K562 (cell line): ENCODE results near the gene ZNF747. TPM values are rescaled to one million over a fixed set of nuclear protein-coding genes. Genes with fewer than 3 reads are reported as not detected.

ENCODE experiments used
- ATAC-seq: fragments of 200-7000 bp; cut with Tn5 transposase; 3 replicates; pipeline ENCODE4 v1.9.1; 2020; ENCODE audit warnings: moderate library complexity
- BruUV-seq: library from RNA; stranded (reverse); fragments of 400-500 nt; replicated peaks from 2 replicates; lab custom pipeline; 2021; lab: Mats Ljungman, UMichigan
- CTCF ChIA-PET: fragments of 300-600 bp; formaldehyde crosslinking; extraction: SDS; loops from one replicate; lab custom pipeline; 2021; ENCODE audit warnings: low intra/inter-chr PET ratio; lab: Yijun Ruan, JAX
- POLR2A ChIA-PET: fragments of 300-600, 350-650 bp; sonication (Branson Sonifier 250); formaldehyde crosslinking; extraction: SDS; loops from one replicate; lab custom pipeline; 2021; ENCODE audit warnings: antibody characterized with exemption, inconsistent platforms; lab: Yijun Ruan, JAX
- DNase-seq, 4 experiments: peaks; one replicate each; pipeline versions ENCODE4 v3.0.0 to v3.0.0-alpha.2; 2011 to 2018; ENCODE audit warnings: low spot score in 3 of 4, mixed read lengths in 3 of 4; ENCODE audit errors: extremely low read depth in 1 of 4
- FAIRE-seq: peaks from 2 replicates; lab custom pipeline; 2011; peaks lifted over from hg19 to GRCh38; lab: Jason Lieb, UNC
- H2AFZ ChIP-seq: 2 replicates; pipeline ENCODE4 v1.6.0; 2011; ENCODE audit warnings: low read depth, low read length, control low read depth, inconsistent platforms
- H3K27ac ChIP-seq: fragments of 200-600 bp; 3 replicates; pipeline ENCODE4 v1.8.0; 2011; ENCODE audit warnings: low read depth, mild to moderate bottlenecking, control low read depth, inconsistent platforms, low read length, moderate library complexity, mixed read lengths; ENCODE audit errors: extremely low read depth
- H3K27me3 ChIP-seq, 2 experiments: fragments of 300-600 bp in 1 of 2; 2 replicates in 1 of 2; 3 replicates in 1 of 2; pipeline versions ENCODE4 v1.6.0 to v1.8.0; 2011; ENCODE audit warnings: inconsistent platforms in 2 of 2, low read length in 2 of 2, mild to moderate bottlenecking in 1 of 2, mixed read lengths in 1 of 2, moderate library complexity in 1 of 2; ENCODE audit not compliant: control insufficient read depth in 2 of 2, insufficient read depth in 2 of 2
- H3K36me3 ChIP-seq: fragments of 300-600 bp; 3 replicates; pipeline ENCODE4 v1.8.0; 2011; ENCODE audit warnings: mild to moderate bottlenecking, low read length, inconsistent platforms; ENCODE audit not compliant: control insufficient read depth, insufficient read depth
- H3K4me1 ChIP-seq, 2 experiments: fragments of 200-600 bp in 1 of 2; replicated peaks in 1 of 2; 2 replicates in 1 of 2; 3 replicates in 1 of 2; pipeline versions ENCODE4 v1.5.1 to v1.8.0; 2011; ENCODE audit warnings: inconsistent platforms in 2 of 2, low read length in 2 of 2, mild to moderate bottlenecking in 1 of 2, mixed read lengths in 1 of 2, moderate library complexity in 1 of 2; ENCODE audit not compliant: control insufficient read depth in 2 of 2, insufficient read depth in 2 of 2
- H3K4me2 ChIP-seq: 2 replicates; pipeline ENCODE4 v1.6.1; 2011; ENCODE audit warnings: low read length, control low read depth, inconsistent platforms, mixed read lengths; ENCODE audit not compliant: insufficient read depth
- H3K4me3 ChIP-seq: fragments of 200-600 bp; sonication (generic), shearing (Covaris generic); 2 replicates; pipeline ENCODE4 v1.5.1; 2016; ENCODE audit warnings: control low read depth, inconsistent platforms
- H3K79me2 ChIP-seq: fragments of 200-600 bp; 3 replicates; pipeline ENCODE4 v1.8.0; 2011; ENCODE audit warnings: low read length, inconsistent platforms; ENCODE audit not compliant: control insufficient read depth, insufficient read depth
- H3K9ac ChIP-seq, 2 experiments: 2 replicates each; pipeline versions ENCODE4 v1.6.0 to v1.6.1; 2011; ENCODE audit warnings: low read depth in 2 of 2, low read length in 2 of 2, control low read depth in 1 of 2, inconsistent platforms in 1 of 2, mild to moderate bottlenecking in 1 of 2, mixed read lengths in 1 of 2; ENCODE audit not compliant: insufficient read depth in 1 of 2
- H3K9me1 ChIP-seq: one replicate; pipeline ENCODE4 v1.6.0; 2011; ENCODE audit warnings: inconsistent platforms, mild to moderate bottlenecking, low read length, moderate library complexity; ENCODE audit not compliant: control insufficient read depth, insufficient read depth
- H3K9me3 ChIP-seq: replicated peaks from 2 replicates; pipeline ENCODE4 v1.5.1; 2011; ENCODE audit warnings: low read depth, low read length, inconsistent platforms; ENCODE audit not compliant: control insufficient read depth, insufficient read depth
- H4K20me1 ChIP-seq: replicated peaks from 2 replicates; pipeline ENCODE4 v1.6.1; 2011; ENCODE audit warnings: low read length, inconsistent platforms, mixed read lengths; ENCODE audit not compliant: control insufficient read depth, insufficient read depth
- CBFA2T2 ChIP-seq: fragments of 450-650 bp; conservative IDR thresholded peaks from 2 replicates; pipeline ENCODE4 v1.6.1; 2017; ENCODE audit warnings: mild to moderate bottlenecking
- CBX1 ChIP-seq: sonication (generic); IDR thresholded peaks from 2 replicates; pipeline ENCODE4 v1.6.1; 2016; ENCODE audit warnings: antibody characterized with exemption, low read depth, mild to moderate bottlenecking
- CCNT2 ChIP-seq: IDR thresholded peaks from 2 replicates; pipeline ENCODE4 v1.6.1; 2011; ENCODE audit warnings: borderline replicate concordance, low read depth, mild to moderate bottlenecking, moderate library complexity, mixed read lengths, low read length; ENCODE audit not compliant: insufficient read length; ENCODE audit errors: extremely low read depth
- POLR3A ChIP-seq: IDR thresholded peaks from 2 replicates; pipeline ENCODE4 v1.6.1; 2011; ENCODE audit warnings: borderline replicate concordance, mild to moderate bottlenecking, moderate library complexity; ENCODE audit not compliant: insufficient read length, insufficient read depth; ENCODE audit errors: extremely low read depth
- PURB ChIP-seq: sonication (generic); formaldehyde crosslinking; IDR thresholded peaks from 2 replicates; pipeline ENCODE4 v1.9.0; 2021; ENCODE audit warnings: low read depth, mild to moderate bottlenecking, missing genetic modification reagents
- STAG1 ChIP-seq: sonication (generic); formaldehyde crosslinking; IDR thresholded peaks from 2 replicates; pipeline ENCODE4 v1.5.0; 2020; ENCODE audit warnings: missing genetic modification reagents, borderline replicate concordance
- TRIM24 ChIP-seq, 2 experiments: fragments of 450-650 bp; IDR thresholded peaks; 2 replicates each; pipeline ENCODE4 v1.6.1; 2016
- ZNF253 ChIP-seq: fragments of 250-450 bp; sonication (Bioruptor Pico); conservative IDR thresholded peaks from 2 replicates; pipeline ENCODE4 v1.6.1; 2021; ENCODE audit warnings: mild to moderate bottlenecking
- ZNF316 ChIP-seq: fragments of 450-650 bp; IDR thresholded peaks from 2 replicates; pipeline ENCODE4 v1.6.1; 2016
- ZNF644 ChIP-seq: fragments of 200-800 bp; sonication (Bioruptor generic); IDR thresholded peaks from 2 replicates; pipeline ENCODE4 v1.6.1; 2016; ENCODE audit warnings: low read depth, missing genetic modification characterization, missing compliant biosample characterization
- WGBS: fragments of 100-300 bp; shearing (Covaris generic); methylation state at CpG from one replicate; pipeline ENCODE4 v1.1.6; 2016; ENCODE audit warnings: low coverage, mixed read lengths; ENCODE audit not compliant: insufficient coverage; ENCODE audit errors: missing lambda C conversion rate; 5-methylcytosine and 5-hydroxymethylcytosine counted together
- in situ Hi-C: fragments of 300-500 bp; cut with MboI; formaldehyde crosslinking; loops from 4 replicates; pipeline ENCODE4 v1.15.0; 2018; ENCODE audit warnings: inconsistent platforms, mixed read lengths
- intact Hi-C: fragments of 100-400 bp; cut with micrococcal nuclease; formaldehyde crosslinking; loops from 2 replicates; pipeline ENCODE4 v1.14.2; 2022
- polyA plus RNA-seq, 8 experiments: library from polyadenylated mRNA; depleted of rRNA in 4 of 8; stranded (reverse) in 5 of 8; unstranded in 3 of 8; fragments of >200 nt; fragmentation: Nextera tagmentation in 2 of 8; fragmentation: Illumina TruSeq in 1 of 8; extraction: Ambion mirVana in 2 of 8; extraction: Trizol in 1 of 8; gene quantifications; 2 replicates each; pipeline versions ENCODE4 v1.2.1 to v1.2.3, GENCODE V29; 2011 to 2014; ENCODE audit warnings: inconsistent platforms in 1 of 8, missing spikeins in 1 of 8
- total RNA-seq, 7 experiments: library from RNA; depleted of rRNA in 6 of 7; stranded (reverse); fragments of >200 nt in 6 of 7; fragmentation: Illumina TruSeq in 2 of 7; extraction: Trizol in 2 of 7; gene quantifications; 2 replicates each; pipeline versions ENCODE4 v1.2.1 to v1.2.3, GENCODE V29; 2011 to 2021; ENCODE audit warnings: low replicate concordance in 1 of 7
- TF ChIP-seq, protein P1 (sequence below): sonication (generic); formaldehyde crosslinking; IDR thresholded peaks from 2 replicates; pipeline ENCODE4 v1.8.0; 2022; ENCODE audit warnings: missing genetic modification reagents, mild to moderate bottlenecking, borderline replicate concordance
- TF ChIP-seq, protein P2 (sequence below), 2 experiments: fragments of 150-350 bp in 1 of 2; IDR thresholded peaks; 2 replicates each; pipeline ENCODE4 v1.6.1; 2012 to 2016; ENCODE audit warnings: low read depth in 2 of 2, low read length in 2 of 2, mild to moderate bottlenecking in 1 of 2, moderate library complexity in 1 of 2
- TF ChIP-seq, protein P3 (sequence below): fragments of 450-650 bp; IDR thresholded peaks from 2 replicates; pipeline ENCODE4 v1.6.1; 2017; ENCODE audit warnings: mild to moderate bottlenecking, moderate library complexity

Gene ZNF747
- total and polyA plus RNA-seq, 9 of the 15 experiments (the other 6 are each of a cell fraction or from before 2014, with no cell fraction given): 0.14 to 3.3 (median 1.5) TPM

DNA sequence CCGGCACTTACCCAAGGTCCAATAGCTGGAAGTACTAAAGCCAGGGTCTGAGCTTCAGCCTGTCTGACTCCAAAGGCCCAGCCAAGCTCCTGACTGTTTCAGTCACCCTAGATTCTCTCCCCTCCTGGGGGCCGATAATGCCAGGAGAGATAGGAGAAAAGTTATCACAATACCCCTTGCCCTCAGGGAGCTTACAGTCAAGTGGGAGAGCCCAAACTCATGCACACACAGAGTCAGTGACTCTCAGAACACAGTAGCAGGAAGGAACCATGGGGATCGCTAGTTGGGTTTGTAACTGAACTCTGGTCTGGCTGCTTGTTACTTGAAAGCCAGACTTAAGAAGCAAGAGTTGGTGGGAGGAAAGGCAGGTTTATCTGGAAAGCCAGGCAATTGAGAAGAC is 23.1 kb downstream of the ZNF747 start:
- ATAC-seq: no peak
- TF ChIP-seq, protein P1, sequence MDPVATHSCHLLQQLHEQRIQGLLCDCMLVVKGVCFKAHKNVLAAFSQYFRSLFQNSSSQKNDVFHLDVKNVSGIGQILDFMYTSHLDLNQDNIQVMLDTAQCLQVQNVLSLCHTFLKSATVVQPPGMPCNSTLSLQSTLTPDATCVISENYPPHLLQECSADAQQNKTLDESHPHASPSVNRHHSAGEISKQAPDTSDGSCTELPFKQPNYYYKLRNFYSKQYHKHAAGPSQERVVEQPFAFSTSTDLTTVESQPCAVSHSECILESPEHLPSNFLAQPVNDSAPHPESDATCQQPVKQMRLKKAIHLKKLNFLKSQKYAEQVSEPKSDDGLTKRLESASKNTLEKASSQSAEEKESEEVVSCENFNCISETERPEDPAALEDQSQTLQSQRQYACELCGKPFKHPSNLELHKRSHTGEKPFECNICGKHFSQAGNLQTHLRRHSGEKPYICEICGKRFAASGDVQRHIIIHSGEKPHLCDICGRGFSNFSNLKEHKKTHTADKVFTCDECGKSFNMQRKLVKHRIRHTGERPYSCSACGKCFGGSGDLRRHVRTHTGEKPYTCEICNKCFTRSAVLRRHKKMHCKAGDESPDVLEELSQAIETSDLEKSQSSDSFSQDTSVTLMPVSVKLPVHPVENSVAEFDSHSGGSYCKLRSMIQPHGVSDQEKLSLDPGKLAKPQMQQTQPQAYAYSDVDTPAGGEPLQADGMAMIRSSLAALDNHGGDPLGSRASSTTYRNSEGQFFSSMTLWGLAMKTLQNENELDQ (CRISPR knock-in tag): no peak
- TF ChIP-seq ZNF644 (tag) (no peak), CCNT2 (no peak), CBX1 (no peak), STAG1 (no peak), ZNF316 (peak; percentile 82), TRIM24 (IDR thresholded peaks at IDR 0.05) (peak; percentile 56 to 61; a peak in 3 of 4 replicates), CBFA2T2 (no peak), POLR3A (no peak), PURB (CRISPR knock-in tag) (no peak), ZNF253 (CRISPR knock-in tag) (no peak)
- TF ChIP-seq, protein P2, sequence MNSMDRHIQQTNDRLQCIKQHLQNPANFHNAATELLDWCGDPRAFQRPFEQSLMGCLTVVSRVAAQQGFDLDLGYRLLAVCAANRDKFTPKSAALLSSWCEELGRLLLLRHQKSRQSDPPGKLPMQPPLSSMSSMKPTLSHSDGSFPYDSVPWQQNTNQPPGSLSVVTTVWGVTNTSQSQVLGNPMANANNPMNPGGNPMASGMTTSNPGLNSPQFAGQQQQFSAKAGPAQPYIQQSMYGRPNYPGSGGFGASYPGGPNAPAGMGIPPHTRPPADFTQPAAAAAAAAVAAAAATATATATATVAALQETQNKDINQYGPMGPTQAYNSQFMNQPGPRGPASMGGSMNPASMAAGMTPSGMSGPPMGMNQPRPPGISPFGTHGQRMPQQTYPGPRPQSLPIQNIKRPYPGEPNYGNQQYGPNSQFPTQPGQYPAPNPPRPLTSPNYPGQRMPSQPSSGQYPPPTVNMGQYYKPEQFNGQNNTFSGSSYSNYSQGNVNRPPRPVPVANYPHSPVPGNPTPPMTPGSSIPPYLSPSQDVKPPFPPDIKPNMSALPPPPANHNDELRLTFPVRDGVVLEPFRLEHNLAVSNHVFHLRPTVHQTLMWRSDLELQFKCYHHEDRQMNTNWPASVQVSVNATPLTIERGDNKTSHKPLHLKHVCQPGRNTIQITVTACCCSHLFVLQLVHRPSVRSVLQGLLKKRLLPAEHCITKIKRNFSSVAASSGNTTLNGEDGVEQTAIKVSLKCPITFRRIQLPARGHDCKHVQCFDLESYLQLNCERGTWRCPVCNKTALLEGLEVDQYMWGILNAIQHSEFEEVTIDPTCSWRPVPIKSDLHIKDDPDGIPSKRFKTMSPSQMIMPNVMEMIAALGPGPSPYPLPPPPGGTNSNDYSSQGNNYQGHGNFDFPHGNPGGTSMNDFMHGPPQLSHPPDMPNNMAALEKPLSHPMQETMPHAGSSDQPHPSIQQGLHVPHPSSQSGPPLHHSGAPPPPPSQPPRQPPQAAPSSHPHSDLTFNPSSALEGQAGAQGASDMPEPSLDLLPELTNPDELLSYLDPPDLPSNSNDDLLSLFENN (IDR thresholded peaks at IDR 0.05; ENCODE audit: low read depth in 2 of 2, low read length in 2 of 2): no peak
- TF ChIP-seq, protein P3, sequence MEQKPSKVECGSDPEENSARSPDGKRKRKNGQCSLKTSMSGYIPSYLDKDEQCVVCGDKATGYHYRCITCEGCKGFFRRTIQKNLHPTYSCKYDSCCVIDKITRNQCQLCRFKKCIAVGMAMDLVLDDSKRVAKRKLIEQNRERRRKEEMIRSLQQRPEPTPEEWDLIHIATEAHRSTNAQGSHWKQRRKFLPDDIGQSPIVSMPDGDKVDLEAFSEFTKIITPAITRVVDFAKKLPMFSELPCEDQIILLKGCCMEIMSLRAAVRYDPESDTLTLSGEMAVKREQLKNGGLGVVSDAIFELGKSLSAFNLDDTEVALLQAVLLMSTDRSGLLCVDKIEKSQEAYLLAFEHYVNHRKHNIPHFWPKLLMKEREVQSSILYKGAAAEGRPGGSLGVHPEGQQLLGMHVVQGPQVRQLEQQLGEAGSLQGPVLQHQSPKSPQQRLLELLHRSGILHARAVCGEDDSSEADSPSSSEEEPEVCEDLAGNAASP: no peak

More for the DNA sequence above, 23.1 kb downstream of the ZNF747 start:
- Histone ChIP-seq H3K9me1 (peaks cover 2% of the 10 kb centered on the region), H3K4me3 (no peak overlapping the region), H2AFZ (no peak overlapping the region), H3K27me3 (no peaks in the 10 kb centered on the region), H3K27ac (no peak overlapping the region), H3K9me3 (no peaks in the 10 kb centered on the region), H3K4me2 (no peak overlapping the region), H3K4me1 (peaks cover 0 to under 1% of the 10 kb centered on the region in 2 experiments; a peak in 3 of 5 replicates), H4K20me1 (no peaks in the 10 kb centered on the region), H3K9ac (no peak overlapping the region), H3K36me3 (no peaks in the 10 kb centered on the region), H3K79me2 (no peaks in the 10 kb centered on the region)
- no TSS peak for BruUV-seq
- WGBS: 58% methylated on average over 3 of the region's 3 CpGs
- DNase-seq (no peak), FAIRE-seq (no peak)
- ChIA-PET CTCF (no interaction called here), POLR2A (interaction anchor here (0.9 to 1.1 kb wide), 4 partner anchors 9 to 47 kb away, joined by 3 to 5 read pairs (median 4); partner anchors contain the start of gene ZNF764)
- in situ Hi-C loops (no loop called here), intact Hi-C loops (no loop called here)
